SK-N-MC (cell line): ENCODE data around the gene EPHA5.

Experiments
- EZH2 ChIP-seq: fragments of 200-600 bp; sonication (generic); IDR thresholded peaks from one replicate; pipeline ENCODE4 v1.6.1; 2017; ENCODE audit warnings: antibody characterized with exemption
- FOXP2 ChIP-seq: optimal IDR thresholded peaks from 2 replicates; pipeline ENCODE3; 2011; ENCODE audit warnings: mild to moderate bottlenecking, moderate library complexity; ENCODE audit not compliant: insufficient read depth; ENCODE audit errors: extremely low read length, control extremely low read depth
- POLR2AphosphoS5 ChIP-seq: IDR thresholded peaks from 2 replicates; pipeline ENCODE4 v1.6.1; 2012; ENCODE audit warnings: mild to moderate bottlenecking, low read depth, low read length, borderline replicate concordance

GRCh38 chr4:65698631-65699030 lies 28.3 kb upstream of the EPHA5 start:
- no peak for TF ChIP-seq FOXP2
- no peak for TF ChIP-seq EZH2
- TF ChIP-seq POLR2AphosphoS5, result no peak; the same call in 1 of the 2 replicates
